HG03135 (cell line): ENCODE data around the gene ZNF345.

Source experiments
- ATAC-seq: cut with Tn5 transposase; IDR thresholded peaks from one replicate; pipeline ENCODE4 v1.9.1; 2021; ENCODE audit warnings: mild to moderate bottlenecking, moderate library complexity; ENCODE audit not compliant: unreplicated experiment

The ZNF345 gene

DNA sequence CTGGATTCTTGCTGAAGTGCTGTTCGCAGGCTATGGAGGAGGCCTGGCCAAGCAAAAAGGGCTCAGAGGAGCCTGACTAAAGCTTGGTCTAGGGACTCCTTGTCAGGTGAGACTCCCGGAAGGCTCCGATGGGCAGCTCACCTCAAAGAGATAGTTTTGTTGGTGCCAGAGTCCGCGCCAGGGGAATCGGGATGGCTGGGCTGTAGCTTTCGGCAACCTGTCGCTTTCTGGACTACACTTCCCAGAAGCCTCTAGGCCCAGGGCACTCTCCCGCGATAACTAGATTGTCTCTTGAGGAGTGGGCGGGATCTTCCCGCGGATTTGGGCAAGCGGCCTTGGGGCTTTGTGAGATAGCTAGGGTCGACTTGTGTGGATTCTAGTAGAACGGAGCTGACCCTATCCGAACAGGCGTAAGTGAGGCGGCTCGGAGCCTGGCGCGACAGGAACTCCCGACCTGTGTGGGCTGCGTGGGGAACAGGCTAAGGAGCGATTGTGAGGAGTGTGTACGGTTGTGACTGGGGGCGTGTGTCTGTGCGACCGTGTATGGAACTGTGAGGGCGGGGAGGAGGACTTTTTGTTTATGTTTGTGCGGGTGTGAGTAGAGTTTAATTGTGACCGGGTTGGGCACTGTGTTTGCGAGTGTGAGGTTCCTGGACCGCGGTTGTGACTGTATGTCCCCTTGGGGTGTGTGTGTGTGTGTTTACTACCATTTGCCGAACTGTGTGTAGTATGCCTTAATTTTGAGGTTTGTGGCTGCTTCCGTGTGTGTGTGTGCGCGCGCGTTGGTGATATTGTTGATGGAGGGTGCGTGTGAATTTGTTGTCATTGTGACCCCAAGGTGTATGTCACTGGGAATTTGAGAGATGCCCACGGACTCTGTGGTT, at the start of gene ZNF345:
TSS of gene ZNF345 (plus strand) at position 318 of the 884 bp plus-strand sequence. CDS start 25,955 bp downstream, outside the sequence.
- peak; percentile 79 for ATAC-seq

DNA sequence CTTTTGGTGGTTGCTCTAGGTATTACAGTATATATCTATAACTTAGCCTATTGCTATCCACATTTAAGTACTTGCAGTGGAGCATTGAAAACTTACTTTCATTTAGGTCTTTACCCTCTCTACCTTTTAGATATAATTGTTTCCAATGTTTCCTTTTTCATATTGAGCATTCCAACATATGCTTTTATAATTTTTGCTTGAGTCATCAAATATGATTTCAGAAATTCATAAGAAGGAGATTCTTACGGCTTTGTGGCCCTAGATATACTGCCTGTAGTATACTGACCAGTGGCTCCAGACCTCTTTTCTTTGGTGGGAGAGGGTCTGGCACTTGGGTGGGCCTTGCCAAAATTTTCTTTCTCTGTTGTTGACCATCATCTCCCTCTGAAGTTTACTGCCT, 45.3 kb upstream of the ZNF345 start:
- ATAC-seq = no peak

DNA sequence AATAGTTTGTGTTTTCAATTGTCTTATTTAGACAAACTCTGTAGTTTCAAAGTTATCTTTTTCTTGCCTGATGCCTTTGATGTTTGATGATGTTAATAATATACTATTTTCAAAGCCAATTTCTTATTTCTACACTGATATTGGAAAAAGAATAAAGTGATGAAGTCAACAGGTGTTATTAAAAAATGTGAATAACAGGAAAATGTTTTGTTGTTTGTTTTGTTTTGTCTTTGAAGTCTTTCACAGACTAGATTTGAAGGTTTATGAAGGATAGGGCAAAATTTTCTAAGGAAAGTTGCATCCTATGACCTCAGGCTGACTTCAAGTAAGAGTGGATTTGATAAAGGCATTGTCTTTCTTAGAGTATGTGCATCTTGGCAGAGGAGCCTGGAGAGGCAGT, 43.6 kb upstream of the ZNF345 start:
- ATAC-seq = no peak

DNA sequence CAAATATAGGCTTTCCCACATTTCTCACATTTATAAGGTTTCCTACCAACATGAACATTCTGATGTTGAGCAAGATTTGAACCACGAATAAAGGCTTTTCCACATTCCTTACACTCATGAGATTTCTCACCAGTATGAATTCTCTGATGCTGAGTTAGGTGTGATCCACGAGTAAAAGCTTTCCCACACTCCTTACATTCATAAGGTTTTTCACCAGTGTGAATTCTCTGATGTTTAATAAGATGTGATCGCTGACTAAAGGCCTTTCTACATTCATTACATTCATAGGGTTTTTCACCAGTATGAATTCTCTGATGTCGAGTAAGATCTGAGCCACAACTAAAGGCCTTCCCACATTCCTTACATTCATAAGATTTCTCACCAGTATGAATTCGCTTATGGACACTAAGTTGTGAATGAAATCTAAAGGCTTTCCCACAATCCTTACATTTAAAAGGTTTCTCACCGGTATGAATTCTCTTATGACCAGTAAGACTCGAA, 31.5 kb upstream of the ZNF345 start:
- ATAC-seq = no peak

DNA sequence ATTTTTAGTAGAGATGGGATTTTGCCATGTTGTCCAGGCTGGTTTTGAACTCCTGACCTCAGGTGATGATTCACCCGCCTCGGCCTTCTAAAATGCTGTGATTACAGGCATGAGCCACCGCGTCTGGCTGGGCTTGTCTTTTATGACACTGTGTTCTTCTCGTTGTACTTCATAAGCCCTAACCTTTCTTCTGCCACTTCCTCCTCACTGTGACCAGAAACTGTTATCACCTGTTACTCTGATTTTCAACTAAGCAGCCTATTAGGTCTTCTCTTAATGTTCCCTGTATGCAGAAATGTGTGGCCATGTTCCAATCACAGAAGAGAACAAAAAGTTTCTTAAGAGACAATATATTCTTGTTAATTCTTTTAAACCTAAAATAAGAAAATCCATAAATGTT, 28.9 kb upstream of the ZNF345 start:
- ATAC-seq = no peak

DNA sequence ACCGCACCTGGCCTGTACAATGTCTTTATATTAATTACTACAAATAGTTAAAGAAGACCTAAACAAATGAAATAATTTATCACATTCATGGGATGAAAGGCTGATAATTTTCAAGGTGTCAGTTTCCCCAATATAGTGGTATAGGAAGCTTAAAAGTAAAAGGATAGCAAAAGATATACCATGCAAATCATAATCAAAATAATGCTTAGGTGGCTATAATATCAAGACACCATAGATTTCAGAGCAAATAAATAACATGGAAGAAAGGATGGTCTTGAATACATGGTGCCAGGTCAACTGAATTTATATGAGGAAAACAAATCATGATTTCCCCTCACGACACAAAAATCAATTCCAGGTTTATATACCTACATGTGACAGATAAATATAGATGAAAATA, 17.2 kb upstream of the ZNF345 start:
- no peak for ATAC-seq

DNA sequence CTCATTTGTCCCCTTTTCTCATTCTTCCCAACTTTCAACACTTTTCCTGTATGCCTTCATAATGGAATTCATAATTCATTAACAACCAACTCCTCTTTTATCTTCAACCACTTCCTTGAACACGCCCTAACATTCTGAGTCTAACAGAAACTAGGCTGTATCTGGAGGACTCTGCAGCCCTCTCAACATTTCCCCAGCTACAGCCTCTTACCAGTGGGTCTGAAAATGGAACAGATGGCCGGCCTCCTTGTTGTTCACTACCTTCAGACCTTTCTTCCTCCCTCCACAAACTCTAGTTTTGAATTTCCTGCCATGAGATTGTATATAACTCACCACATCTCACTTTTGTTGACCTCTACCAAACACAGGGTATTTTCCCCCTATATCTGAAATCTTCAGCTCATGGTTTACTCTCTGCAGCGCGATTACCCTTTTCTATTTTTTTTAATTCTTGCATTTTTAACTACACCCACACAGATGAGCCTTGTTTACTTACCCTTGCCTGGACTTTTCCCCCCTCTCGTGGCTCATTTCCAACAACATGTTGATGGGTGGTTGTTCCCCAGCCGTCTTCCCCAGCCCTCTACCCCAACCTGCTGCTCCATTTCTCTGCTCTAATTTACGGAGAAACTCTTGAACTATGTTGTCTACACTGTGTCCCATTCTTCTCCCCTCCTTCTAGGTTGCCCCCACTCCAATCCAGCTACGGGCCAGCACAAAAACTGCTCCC, 13.3 kb upstream of the ZNF345 start:
- no peak for ATAC-seq

DNA sequence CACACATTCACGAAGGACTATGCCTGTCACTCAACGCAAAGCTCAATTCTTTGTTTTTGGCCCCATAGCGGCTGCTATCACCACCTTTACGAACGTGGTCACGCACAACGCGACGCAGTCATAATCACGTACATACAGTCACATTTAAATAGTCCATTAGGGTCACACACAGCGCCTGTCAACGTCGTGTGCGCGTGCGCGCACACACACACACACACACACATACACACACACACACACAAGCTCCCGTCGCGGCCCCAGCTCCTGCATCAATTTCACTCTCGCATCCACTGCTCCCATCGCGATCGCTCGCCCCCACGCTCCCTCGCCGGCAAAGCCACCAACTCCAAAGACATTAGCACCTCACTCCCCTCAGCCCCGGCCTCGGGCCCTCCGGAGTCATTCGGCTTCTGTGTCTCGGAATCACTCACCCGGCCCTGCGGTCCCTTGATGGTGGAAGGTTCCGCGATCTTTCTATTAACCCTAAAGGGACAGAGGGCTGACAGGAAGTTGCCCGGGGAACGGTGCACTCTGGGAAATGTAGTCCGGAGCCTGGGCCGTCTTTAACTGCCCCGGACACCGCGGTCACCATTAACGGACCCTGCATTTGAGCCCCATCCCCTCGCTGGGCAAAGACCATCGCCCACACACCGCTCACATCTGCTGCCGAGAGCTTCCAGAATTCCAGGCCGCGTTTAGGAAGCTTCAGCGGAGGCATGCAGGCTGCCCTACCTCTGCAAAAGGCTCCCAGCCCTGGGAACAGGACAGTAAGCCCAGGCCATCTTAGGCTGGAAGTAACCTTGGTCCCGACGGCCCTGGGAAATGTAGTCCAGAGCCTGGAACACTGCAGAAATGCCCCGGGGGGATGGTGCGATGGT, 12.5 kb upstream of the ZNF345 start, which contains the start of gene ZNF790:
TSS of gene ZNF790 (minus strand) at position 482 of the 878 bp plus-strand sequence. CDS start 12,768 bp downstream, outside the sequence.
- peak; percentile 89 for ATAC-seq

DNA sequence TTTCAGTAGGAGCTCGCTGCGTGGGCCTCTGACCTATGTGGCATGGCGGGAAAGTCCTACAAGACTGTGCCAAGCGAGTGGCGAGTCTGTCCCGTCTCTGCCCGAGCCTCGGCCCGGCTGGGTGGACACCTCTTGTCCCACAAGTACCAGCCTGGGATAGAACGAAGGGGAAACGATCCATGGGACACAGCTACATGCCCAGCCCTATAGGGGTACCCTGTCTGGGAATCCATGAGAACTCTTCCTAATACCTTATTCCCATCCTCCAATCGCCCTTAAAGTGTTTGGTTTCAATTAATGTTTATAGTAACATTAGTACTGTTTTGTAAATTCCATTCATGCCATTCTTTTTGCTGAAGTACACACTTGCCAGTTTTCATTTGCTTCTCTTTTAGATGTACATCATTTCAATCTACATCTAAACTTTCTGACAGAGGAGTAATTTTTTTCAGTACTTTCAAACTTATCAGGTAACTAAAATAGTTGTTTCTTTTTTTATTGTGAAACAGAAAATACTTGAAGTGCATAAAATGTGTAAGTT, 11.8 kb upstream of the ZNF345 start:
- no peak for ATAC-seq

DNA sequence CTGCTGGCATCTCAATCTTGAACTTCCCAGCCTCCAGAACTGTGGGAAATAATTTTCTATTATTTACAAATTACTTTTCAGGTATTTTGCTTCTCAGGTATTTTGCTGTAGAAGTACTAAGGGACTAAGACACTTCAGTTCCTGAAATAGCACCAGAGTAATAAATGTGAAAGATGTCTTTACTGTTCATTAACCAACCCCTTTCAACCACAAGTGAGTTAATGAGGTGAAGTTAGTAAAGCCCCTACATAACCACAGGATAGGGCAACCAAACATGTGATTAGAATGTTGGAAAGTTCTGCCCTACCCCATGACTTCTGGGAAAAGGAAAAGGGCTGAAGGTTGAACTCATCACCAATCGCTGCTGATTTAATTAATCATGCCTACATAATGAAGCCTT, 2.7 kb upstream of the ZNF345 start:
- no peak for ATAC-seq

DNA sequence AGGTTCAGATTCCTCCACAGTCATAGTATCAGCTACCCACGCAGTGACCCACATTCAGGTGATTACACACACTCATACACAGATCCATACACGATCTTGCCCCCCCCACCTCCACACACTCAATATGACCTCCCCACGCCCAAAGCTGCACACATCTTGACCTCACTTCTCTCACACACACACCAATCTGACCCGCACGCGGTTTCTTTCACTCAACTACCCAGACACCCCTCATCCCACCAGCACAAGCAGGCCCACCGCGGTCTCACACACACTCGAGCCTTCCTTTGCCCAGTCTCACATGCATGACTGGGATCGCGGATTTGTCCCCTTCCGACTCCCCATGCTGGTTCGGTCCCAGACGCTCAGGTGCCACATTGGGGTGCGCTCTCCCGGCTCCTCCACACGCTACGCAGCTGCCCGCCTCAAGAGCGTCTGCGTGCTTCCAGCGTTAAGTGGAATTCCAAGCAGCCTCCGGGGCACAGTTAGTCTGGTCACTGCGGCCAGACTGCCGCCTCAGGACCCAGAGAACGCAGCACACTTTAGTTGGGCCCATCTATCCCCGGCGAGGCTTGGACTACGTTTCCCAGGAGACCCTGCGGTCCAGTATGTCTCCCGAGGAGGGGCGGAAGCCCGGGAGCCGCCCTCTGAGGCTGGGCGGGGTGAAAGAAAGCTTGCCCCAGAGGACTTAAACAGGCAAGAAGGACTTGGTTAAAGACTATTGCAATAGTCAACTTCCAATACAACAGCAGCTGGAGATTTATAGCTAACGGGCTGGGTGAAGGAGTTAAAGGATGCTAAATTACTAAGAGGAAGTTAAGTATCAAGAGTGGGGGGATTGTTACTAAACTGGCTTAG, 746 bp upstream of the ZNF345 start:
- peak; percentile 78 for ATAC-seq

DNA sequence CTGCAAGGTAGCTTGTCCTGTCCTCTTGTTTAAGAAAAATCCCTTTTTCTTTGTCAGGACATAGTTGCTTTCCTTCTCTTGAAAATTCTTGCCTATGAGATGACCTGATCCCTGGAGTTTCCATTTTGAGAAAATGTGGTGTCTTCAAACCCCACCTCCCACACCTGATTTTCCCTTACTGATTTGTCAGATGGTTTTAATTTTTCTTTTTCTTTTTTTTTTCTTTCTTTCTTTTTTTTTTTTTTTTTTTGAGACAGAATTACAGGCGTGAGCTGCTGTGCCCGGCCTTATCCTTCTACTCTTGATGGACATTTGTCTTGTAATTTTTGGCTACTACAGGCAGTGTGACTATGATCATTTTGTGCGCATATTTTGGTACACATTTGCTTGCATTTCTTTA, 1.2 kb downstream of the ZNF345 start:
- ATAC-seq = no peak

DNA sequence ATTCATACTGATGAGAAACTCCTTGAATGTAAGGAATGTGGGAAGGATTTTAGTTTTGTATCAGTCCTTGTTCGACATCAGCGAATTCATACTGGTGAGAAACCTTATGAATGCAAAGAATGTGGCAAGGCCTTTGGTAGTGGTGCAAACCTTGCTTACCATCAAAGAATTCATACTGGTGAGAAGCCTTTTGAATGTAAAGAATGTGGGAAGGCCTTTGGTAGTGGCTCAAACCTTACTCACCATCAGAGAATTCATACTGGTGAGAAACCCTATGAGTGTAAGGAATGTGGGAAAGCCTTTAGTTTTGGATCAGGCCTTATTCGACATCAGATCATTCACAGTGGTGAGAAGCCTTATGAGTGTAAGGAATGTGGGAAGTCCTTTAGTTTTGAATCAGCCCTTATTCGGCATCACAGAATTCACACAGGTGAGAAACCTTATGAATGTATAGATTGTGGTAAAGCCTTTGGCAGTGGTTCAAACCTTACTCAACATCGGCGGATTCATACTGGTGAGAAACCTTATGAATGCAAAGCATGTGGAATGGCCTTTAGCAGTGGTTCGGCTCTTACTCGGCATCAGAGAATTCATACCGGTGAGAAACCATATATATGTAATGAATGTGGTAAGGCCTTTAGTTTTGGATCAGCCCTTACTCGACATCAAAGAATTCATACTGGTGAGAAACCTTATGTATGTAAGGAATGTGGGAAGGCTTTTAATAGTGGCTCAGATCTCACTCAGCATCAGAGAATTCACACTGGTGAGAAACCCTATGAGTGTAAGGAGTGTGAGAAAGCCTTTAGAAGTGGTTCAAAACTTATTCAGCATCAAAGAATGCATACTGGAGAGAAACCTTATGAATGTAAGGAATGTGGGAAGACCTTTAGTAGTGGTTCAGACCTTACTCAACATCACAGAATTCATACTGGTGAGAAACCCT, 26.6 kb downstream of the ZNF345 start:
- ATAC-seq = no peak

DNA sequence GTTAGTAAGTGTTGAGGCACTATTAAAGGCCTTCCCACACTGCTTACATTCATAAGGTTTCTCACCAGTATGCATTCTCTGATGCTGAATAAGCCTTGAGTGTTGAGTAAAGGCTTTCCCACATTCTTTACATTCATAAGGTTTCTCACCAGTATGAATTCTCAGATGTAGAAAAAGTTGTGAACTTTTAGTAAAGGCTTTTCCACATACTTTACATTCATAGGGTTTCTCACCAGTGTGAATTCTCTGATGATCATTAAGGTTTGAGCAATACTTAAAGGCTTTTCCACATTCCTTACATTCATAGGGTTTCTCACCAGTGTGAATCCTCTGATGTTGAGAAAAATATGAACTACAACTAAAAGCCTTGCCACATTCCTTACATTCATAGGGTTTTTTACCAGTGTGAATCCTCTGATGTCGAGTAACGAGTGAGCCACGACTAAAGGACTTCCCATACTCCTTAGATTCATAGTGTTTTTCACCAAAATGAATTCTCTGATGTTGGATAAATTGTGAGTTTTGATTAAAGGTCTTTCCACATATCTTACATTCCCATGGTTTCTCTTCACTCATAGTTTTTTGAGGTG, 41.2 kb downstream of the ZNF345 start:
- no peak for ATAC-seq

DNA sequence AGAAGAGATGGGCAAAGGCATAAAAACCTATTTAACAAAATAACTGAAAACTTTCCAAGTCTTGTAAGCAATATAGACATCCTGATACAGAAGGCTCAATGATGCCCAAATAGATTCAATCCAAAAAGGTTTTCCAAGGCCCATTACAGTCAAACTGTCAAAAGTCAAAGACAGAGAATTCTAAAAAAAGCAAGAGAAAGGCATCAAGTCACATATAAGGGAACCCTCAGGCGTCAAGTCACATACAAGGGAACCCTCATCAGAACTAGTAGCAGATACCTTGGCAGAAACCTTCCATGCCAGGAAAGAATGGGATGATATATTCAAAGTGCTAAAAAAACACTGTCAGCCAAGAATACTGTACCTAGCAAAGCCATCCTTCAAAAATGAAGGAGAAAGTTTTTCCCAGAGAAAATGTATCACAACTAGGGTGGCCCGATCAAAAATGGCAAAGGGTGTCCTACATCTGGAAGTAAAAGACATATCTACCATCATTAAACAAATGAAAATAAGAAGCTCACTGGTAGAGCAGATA, 44.2 kb downstream of the ZNF345 start:
- no peak for ATAC-seq

DNA sequence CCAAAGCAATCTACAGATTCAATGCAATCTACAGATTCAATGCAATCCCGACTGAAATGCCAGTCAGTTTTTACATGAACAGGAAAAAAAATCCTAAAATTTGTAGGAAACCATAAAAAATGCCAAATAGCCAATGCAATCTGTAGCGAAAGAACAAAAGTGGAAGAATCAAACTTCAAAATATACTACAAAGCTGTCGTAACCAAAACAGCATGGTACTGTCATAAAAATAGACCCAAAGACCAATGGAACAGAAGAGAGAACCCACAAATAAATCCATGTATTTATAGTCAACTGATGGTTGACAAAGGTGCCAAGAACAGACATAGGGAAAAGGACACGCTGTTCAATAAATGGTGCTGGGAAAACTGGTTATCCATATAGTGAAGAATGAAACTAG, 47.7 kb downstream of the ZNF345 start:
- no peak for ATAC-seq

DNA sequence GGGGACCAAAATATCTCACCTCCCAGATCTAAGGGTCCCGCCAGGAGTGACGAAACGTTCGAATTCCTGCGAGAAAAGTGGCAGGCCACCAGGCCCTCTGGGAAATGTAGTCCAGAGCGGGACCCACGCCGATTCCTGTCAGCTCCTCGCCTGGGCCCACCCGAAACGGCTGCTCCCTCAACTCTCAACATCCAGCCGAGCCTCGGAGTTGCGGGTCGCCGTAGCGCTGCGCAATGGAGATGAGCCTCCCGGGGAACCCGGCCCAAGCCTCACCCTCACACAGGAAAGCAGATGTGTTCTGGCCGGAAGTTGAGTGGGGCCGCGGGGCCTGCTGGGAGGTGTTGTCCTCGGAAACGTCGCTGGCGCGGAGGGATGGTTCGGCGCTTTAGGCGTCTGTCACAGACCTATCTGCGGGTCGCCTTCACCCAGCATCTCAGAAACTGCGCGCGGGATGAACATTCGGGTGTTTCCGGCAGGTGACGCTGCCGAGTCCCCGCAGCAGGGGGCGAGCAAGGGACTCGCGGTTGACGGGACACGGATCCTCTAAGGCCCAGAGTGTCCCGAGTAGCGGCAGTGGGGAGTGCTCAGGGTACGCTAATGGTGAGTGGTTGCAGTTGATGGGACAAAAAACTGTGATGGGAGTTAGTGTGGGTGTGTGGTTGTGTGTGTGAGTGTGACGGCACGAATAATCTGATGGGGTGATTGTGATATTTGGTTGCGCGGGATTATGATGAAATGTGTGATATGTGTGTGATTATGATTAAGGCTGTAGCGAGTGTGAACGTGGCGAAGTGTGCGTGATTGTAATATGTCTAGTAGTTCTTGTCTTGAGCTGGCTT, 65.5 kb downstream of the ZNF345 start, which contains the start of the genes ZNF568 and ZNF829:
TSS of gene ZNF568 (plus strand) at position 341 of the 839 bp plus-strand sequence. CDS start 6,439 bp downstream, outside the sequence.
TSS of gene ZNF829 (minus strand) at position 300 of the 839 bp plus-strand sequence. CDS start 1,124 bp downstream, outside the sequence.
- peak; percentile 93 for ATAC-seq
